C4-2B (cell line): ENCODE data around the gene GPD1.

ENCODE experiments used
- CTCF ChIP-seq: fragments of 450-650 bp; conservative IDR thresholded peaks from 2 replicates; pipeline ENCODE4 v1.5.1; 2017; ENCODE audit warnings: mild to moderate bottlenecking
- ZFX ChIP-seq: fragments of 450-650 bp; IDR thresholded peaks from 2 replicates; pipeline ENCODE4 v1.6.1; 2017

- TF ChIP-seq CTCF: no peak
- TF ChIP-seq ZFX: no peak
Observed at GRCh38 chr12:50082644-50083043, 21.2 kb upstream of the GPD1 start.
